Islet of Langerhans (tissue), 1 donor: ENCODE measurements around the gene ATXN7L1.
A peak's percentile ranks its signal among the peaks of the same experiment; 100 is the strongest.
"Not testable (repeated sequence)": the region's sequence is repeated elsewhere in the genome, so short reads cannot be mapped to it uniquely, and the experiment has no call there.

Experiments used
- FAIRE-seq: peaks from one replicate; lab custom pipeline; 2011; peaks lifted over from hg19 to GRCh38; lab: Jason Lieb, UNC

The ATXN7L1 gene

DNA sequence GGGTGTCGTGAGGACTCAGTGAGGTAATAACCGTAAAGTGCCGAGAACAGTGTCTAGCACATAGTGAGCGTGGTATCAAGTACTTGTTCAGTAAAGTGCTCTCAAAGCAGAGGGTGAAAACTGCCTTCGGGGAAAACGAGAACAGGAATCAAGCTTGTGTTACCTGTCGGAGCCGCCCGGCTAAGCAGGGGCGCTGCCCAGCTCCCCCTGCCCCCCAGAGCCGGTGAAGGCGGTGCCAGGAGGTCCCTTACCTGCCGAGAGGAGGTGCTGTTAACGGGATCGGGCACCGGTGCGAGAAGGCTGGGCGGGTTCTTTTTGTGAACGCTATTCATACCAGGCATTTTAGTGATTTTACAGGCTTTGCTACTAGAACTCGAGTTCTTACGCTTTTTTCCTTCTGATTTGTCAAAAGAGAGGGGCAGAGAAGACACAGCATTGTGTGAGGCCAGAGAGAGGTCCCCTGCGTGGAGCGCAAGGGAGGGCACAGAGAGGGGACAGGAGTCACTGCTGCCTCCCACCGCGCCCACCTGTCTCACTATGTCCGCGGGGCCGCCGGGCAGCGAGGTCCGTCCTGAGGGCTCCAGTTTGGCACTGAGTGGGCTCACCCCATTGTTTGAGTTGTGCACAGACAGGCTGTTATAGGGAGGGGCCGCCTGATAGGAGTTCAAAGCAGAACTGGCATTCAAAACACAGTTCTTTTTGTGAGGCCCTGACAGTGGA is 262.6 kb downstream of the ATXN7L1 start:
- FAIRE-seq: no peak

DNA sequence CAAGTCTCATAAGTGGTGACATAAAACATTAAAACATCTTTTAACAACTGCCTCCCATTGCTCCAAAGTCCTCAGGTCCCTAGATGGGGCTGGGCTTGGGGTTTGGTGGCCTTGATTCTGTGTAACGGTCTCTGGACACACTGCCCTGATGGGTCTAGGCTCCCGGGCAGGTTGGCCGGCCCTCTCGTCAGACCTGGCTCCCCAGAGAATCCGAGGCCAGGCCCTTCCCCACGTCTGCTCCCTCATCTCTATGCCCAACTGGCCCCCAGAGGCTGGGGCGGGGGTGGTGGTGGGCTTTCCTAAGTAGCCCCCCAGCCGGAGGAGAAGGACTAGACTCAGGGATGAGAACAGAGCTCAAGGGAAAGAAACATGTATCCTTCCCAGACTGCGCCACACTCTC is 263.6 kb downstream of the ATXN7L1 start:
- no peak for FAIRE-seq

DNA sequence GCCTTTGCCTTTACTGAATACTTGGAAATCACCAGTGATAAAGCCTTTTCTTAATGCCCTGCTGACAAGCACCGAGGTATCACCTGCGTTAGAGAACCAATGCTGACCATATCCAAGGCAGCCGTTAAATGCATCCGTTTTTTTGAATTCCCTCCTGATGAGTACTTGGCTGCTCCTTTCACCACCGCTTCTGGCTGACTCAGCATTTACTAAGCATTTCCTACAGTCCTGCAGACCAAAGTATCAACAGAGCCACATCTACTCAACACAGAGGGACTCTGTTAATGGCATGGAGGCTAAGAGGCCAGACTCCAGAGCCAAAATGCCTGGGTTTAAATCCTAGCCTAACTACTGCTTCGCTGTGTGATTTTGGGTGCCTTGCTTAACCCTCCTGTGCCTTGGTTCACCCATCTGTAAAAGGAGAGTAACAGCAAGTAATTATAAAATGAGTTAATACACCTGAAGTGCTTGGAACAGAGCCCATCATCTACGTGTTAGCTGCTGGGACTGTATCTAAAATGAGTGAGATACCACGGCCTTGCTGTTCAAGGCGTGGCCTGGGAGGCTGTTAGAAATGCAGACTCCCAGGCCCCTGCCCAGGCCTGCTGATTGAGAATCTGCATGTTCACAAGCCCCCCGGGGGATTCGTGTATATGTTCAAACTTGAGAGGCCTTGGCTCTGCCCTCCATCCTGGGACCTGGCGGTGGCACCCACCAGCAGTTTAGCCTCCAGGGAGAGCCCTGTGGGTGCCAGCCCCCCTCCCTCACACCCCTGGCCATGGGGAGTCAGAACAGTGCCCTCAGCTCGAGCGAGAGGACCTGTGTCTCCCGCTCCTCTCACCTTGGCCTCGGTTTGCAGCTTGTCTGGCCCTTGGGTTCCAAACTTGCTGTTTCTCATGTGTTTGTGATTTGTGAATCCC is 264.3 kb downstream of the ATXN7L1 start:
- FAIRE-seq: no peak

DNA sequence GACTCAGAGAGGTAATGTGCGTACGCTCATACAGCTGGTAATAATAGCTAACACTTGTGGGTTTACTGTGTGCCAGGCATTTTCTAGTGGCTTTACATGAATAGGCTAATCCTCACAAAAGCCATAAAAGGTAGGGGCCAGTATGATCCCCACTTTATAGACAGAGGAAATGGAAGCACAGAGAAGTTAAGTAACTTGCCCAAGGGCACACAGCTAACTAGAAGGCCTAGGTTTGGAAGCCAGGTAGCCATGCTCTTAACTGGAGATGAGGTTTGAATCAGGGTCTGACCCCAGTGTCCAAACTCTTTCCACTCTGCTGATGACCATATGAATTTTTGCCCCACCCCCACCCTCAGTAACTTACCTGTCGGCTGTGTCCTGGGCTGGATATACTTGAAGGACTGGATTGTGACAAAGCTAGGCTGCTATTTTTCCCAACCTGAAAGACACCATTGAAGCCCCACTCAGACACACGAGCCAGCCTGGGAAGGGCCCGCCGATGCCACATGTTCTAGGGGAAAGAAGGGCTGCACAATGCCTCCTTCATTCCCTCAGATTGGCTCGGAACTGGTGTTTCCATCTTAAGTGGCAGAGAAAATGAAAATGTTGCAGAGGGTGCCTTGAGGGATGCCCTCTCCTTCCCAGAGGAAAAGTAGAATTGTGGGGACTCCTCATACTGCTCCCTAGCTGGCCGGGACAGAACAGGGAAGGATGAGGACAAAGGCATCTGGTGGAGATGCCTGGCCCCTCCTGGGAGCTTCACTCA is 266.1 kb downstream of the ATXN7L1 start:
- no peak for FAIRE-seq

DNA sequence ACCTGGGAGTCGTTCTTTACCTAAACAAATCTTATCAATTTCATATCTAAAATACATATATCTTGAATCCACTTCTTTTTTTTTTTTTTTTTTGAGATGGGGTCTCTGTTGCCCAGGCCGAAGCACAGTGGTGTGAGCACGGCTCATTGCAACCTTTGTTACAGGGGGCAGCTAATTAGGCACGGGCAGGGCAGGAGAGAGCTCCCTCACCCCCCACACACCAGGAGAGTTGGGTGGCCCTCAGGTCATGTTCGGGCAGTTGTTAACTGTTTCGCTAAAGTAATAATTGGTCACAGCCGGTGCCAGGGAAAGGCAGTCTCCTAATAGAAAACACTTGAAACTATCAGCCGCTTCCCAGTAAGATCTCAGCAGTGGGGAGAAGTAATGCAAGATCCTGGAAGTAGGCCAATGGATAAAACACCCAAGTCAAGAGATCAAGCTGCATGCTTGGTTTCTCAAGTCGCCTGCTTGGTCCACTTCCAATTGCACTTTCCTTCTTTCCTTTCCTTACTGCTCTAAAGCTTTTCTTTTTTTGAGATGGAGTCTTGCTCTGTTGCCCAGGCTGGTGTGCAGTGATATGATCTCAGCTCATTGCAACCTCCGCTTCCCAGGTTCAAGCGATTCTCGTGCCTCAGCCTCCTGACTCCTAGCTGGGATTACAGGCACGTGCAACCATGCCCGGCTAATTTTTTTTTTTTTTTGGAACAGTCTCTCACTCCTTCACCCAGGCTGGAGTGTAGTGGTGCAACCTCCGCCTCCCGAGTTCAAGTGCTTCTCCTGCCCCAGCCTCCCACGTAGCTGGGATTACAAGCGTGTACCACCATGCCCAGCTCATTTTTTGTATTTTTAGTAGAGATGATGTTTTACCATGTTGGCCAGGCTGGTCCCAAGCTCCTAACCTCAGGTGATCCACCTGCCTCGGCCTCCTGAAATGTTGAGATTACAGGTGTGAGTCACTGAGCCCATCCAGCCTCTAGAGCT is 273.8 kb downstream of the ATXN7L1 start:
- no peak for FAIRE-seq

DNA sequence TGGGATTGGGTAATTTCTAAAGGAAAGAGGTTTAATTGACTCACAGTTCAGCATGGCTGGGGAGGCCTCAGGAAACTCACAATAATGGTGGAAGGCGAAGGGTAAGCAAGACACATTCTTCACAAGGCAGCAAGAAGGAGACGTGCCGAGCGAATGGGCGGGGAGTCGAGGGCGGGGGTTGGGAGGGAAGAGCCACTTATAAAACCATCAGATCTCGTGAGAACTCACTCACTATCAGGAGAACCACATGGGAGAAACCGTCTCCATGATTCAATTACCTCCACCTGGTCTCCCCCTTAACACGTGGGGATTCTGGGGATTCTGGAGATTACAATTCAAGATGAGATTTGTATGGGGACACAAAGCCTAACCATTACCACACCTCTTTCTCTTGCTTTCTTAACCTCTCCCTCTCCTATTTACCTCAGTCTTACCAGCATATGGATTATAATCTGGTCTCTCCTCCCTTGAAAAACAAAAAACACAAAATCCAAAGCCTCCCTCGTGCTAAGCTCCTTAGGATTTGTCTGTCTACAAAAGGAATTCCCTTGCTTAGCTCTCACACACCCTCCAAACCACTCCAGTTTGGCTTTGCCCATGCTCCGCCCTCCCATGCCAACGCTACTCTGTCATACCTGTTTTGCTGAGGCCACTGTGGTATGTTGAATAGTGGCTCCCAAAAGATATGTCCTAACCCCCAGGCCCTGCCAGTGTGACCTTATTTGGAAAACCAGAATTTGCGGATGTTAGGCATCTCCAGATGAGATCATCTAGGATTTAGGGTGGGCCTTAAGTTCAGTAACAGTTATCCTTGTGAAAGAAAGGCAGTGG is 275.5 kb downstream of the ATXN7L1 start:
- no peak for FAIRE-seq

DNA sequence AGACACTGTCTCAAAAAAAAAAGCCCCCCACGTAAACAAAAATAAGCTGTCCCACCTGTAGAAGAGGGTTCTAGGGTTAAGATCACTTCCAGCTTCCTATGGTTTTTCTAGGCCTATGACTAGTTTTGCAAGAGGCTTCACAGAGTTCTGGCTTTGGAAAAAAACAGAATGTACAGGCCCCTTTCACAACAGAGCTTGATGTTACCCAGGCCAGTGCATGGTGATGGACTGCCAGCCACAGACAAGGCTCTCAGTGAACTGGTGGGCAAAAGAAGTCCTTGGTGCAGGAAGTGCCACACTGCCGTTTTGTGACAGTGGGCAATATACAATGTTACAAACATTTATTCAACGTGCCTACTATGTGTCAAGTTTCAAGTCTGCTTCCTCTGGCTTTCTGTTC is 276.8 kb downstream of the ATXN7L1 start:
- no peak for FAIRE-seq

DNA sequence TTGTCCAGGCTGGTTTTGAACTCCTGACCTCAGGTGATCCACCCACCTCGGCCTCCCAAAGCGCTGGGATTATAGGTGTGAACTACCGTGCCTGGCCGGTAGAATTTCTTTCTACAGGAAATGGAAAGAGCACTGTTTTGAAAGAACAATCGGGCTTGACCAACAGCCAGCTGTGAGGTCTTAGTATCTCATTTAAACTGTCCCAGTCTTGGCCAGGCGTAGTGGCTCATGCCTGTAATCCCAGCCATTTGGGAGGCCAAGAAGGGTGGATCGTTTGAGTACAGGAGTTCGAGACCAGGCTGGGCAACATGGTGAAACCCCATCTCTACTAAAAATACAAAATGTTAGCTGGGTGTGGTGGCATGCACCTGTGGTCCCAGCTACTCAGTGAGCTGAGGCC is 277.3 kb downstream of the ATXN7L1 start:
- not testable (repeated sequence) for FAIRE-seq

DNA sequence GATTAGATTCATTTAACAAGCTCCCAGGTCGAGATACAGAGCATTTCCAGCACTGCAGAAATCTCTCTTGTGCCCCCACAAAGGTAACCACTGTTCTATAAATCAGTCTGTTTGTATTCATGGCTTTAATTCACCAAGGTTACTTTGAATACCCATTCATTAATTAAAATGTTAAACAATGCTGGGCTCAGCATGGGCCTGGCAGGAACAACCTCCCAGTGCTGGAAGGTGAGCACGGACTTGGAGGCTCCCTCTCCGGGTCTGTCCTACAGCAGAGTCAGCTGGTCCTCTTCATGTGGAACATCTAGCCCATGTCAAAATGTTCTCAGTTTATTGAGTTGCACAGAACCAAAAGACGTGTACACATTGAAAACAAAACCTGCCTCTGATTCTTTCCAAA is 279.5 kb downstream of the ATXN7L1 start:
- FAIRE-seq: no peak

DNA sequence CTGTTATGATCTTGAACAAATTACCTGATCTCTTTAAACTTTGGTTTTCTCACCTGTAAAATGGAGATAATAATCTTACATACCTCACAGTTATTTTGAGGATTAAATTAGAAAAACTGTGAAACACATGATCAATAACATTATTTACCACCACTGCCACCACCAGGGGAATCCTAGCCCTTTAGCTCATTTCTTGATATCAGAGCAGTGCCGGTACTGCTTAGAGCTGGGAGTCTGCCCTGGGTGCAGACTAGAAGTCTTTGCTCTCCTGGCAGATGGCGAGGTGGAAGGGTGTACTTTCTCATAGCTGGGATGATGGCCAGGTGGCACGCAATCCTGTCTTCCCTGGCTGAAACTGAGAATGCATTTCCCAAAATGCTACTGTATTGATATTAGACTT is 282.4 kb downstream of the ATXN7L1 start:
- no peak for FAIRE-seq

DNA sequence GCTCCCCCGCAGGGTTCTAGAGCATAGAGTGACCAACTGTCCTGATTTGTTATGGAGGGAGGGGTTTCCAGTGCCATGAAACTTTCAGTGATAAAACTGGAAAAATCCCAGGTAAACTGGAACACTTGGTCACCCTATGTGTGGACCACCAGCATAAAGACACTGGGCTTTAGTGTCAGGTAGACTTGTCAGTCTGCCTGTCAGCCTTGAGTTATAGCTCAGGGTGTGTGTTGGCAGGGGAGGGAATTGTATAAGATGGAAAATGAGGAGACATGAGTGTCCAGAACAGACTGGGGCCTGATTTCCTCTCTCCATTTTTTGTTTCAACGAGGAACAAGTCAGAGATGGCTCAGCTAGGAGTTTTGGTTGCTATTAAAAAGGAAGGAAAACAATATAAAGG is 284.9 kb downstream of the ATXN7L1 start:
- no peak for FAIRE-seq

DNA sequence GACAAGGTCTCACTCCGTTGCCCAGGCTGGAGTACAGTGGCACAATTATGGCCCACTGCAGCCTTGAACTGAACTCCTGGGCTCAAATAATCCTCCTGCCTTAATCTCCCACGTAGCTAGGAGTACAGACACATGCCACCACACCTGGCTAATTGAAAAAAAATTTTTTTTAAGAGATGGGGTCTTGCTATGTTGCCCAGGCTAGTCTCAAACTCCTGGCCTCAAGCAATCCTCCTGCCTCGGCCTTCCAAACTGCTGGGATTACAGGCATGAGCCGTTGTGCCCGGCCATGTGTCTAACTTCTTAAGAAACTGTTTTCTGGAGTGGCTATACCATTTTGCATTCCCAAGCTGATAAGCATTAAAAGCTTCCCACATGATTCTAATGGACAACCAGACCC is 285.6 kb downstream of the ATXN7L1 start:
- FAIRE-seq: no peak

DNA sequence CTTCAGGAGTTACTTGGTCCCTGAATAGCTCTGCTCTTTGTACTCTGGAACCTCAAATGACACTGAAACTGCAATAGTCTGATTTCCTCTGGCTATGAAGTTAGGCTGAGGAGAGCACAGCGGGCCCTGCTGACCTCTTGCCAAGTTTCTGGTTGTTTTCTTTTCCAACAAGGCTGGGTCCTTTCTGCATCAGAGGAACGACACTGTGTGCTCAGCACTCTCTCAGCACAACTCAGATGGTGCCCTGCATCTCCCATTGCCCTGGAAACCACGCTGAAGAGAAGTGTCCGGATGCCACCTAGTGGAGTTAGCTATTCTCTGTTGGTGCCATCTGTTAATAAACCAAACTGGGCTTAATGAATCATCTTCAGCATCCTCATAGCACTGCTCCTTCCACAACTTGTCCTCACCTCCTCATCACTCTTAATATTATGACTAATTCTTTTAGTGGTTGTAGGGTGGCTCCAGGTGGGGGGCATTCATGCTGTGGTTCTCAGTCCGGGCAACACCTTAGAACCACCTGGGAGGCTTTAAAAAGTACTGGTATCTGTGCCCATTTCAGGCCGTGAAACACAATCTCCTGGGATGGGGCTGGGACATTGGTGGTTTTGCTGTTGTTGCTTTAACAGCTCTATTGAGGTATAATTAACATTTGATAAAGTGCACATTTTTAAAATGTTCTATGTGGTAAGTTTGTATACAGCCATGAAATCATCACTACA is 286.9 kb downstream of the ATXN7L1 start:
- FAIRE-seq: peak; percentile 78

DNA sequence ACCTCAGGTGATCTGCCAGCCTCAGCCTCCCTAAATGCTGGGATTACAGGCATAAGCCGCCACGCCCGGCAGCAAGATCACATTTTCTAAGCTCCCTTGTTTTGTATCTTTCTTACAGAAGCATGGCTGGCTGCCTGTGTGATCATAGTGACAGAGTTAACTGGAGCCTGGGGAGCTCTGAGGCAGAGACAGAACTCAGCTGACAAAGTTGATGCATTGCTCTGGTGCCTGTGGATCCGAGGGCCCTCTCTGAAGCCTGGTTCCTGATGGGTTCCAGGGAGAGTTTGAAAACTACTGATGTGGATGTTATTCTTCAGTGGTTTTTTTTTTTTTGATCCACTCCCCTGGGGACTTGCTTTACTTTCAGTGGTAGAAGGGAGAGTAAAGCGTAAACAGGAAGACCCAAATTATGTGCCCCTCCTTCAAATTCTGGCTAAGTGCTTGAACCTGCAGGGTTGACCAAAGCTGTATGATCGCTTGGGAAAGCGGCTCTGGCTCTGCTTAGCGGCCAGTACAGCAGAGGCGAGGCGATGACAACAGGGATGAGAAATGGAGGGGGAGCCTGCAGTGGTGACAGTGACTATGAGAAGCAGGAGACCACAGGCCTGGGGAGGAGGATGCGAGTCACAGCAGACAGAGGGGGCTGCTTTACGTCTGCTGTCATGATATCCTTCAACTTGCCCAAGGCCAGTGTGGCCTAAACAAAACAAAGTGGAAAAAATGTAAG is 288.3 kb downstream of the ATXN7L1 start:
- FAIRE-seq: no peak

DNA sequence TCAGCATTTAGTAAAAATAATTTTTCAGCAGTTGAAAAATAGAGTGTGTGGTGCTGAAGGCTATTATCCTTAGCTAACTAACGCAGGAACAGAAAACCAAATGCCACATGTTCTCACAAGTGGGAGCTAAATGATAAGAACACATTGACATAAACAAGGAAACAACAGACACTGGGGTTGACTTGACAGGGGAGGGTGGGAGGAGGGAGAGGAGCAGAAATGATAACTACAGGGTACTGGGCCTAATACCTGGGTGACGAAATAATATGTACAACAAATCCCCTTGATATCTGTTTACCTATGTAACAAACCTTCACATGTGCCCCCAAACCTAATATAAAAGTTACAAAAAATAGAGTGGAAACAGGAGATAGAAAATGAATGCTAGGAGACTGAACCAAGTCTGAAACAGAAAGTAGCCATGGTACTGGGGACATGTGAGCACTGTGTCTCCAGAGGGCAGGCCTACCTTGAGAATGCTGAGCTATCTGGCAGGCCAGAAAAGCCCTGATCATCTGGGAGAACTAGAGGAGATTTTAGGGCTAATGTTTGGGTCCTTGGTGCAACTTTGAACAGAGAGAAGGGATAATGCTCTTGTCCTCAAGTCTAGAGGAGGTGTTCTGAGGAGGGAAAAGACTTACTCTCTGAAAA is 290.4 kb downstream of the ATXN7L1 start:
- no peak for FAIRE-seq

DNA sequence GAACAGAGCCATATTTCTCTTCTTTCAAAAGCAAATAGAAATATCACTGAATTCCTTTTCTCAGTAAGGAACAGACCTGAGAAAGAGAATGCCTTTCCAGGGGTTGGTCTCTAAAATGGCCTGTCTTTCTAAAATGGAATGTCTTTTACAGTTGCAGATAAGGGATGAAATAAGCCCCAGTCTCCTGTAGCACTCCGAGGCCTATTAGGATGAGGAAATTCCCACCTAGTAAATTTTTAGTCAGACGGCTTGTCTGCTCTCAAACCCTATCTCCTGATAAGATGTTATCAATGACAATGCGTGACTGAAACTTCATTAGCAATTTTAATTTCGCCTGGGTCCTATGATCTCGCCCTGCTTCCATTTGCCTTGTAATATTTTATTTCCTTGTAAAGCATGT is 292.2 kb downstream of the ATXN7L1 start:
- FAIRE-seq: no peak

DNA sequence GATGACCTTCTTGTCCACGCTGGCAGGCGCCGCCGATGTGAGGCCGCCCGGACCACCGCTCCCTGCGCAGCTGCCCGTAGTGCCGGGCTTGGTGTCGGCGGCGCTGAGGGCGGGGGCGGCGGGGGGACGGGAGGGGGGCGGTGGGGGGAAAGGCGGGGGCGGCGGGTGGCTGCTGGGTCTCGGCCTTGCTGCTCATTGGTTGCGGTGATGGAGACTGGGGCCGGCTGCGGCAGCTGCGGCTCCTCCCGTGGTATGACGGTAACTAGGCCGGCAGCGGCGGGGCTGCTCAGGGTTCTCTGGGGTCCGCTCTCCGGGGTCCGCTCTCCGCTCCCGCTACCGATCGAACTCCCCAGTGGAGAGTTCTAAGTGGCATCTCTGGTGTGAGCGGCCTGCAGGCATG is 293.3 kb downstream of the ATXN7L1 start:
- no peak for FAIRE-seq

DNA sequence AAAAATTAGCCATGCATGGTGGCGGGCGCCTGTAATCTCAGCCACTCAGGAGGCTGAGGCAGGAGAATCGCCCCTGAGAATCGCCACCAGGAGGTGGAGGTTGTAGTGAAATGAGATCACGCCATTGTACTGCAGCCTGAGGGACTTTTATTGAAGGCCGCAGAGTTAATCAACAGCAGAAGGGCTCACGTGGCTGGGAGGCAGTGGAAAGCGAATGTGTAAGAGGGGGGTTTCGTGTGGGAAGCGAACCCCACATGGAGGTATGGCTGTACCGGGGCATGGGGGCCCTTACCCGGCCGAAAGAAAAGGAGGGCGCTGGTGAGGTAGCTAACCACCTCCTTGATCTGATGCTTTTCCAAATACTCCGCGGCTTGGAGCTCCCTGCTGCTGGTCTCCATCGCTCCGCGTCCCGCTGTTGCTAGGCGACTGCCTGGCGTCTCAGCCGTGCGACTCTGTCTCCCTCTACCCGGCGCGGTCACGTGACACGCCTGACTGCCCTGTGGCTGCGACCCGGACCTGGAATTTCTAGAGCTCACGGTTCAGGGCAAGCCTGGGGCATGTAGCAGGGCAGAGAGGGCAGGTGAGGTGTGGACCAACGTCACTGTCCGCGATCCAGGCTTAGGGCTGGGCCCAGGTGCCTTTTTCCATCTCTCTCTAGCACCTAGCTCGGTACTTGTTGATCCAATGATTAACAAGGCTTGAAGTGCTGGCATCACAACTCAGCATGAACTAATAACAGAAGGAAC is 295.2 kb downstream of the ATXN7L1 start, which contains the start of gene EFCAB10:
Gene EFCAB10, minus strand, starts transcription at position 428 of the 746 bp plus-strand sequence. Its CDS starts 30 bp downstream, at position 398.
- FAIRE-seq: no peak
